Hematopoietic multipotent progenitor cell treated with erythropoietin and hydrocortisone succinate and interleukin-3 and kit ligand, for 6 days (in vitro differentiated cells): ENCODE data around the gene CADM2.

Experiments used
- DNase-seq: peaks from one replicate; pipeline ENCODE4 v3.0.0-alpha.2; 2015

The CADM2 gene

GRCh38 chr3:86046436-86047136, 1087.8 kb downstream of the CADM2 start:
- no peak for DNase-seq

- no peak for DNase-seq
Observed at GRCh38 chr3:86047161-86047560, 1088.4 kb downstream of the CADM2 start.

- no peak for DNase-seq
Observed at GRCh38 chr3:86051058-86051457, 1092.3 kb downstream of the CADM2 start.

- no peak for DNase-seq
Observed at GRCh38 chr3:86056032-86056431, 1097.2 kb downstream of the CADM2 start.

- no peak for DNase-seq
Observed at GRCh38 chr3:86056962-86057361, 1098.2 kb downstream of the CADM2 start.

- no peak for DNase-seq
Observed at GRCh38 chr3:86073799-86074198, 1115.0 kb downstream of the CADM2 start.

- DNase-seq = no peak
Observed at GRCh38 chr3:86087160-86087871, 1128.5 kb downstream of the CADM2 start.

GRCh38 chr3:86104154-86104553, 1145.4 kb downstream of the CADM2 start:
- no peak for DNase-seq

- DNase-seq = no peak
Observed at GRCh38 chr3:86109434-86109833, 1150.6 kb downstream of the CADM2 start.
